HepG2 (cell line): ENCODE data around the gene GFOD1. TPM values are rescaled to one million over a fixed set of nuclear protein-coding genes. Genes with fewer than 3 reads are reported as not detected.

Source experiments
- ARNT ChIP-seq: fragments of 450-650 bp; IDR thresholded peaks from 2 replicates; pipeline ENCODE4 v1.6.1; 2017
- CENPT ChIP-seq: sonication (generic); formaldehyde crosslinking; IDR thresholded peaks from 2 replicates; pipeline ENCODE4 v1.8.0; 2022; ENCODE audit warnings: low read depth, mild to moderate bottlenecking, moderate library complexity, missing genetic modification reagents
- CREBL2 ChIP-seq: sonication (generic); formaldehyde crosslinking; IDR thresholded peaks from 2 replicates; pipeline ENCODE4 v1.8.1; 2023; ENCODE audit warnings: missing genetic modification reagents, mild to moderate bottlenecking, borderline replicate concordance
- EED ChIP-seq: sonication (generic); formaldehyde crosslinking; IDR thresholded peaks from 2 replicates; pipeline ENCODE4 v1.5.0; 2020; ENCODE audit warnings: mild to moderate bottlenecking, missing genetic modification reagents
- IRF9 ChIP-seq: sonication (generic); formaldehyde crosslinking; IDR thresholded peaks from 2 replicates; pipeline ENCODE4 v1.8.0; 2022; ENCODE audit warnings: missing genetic modification reagents, mild to moderate bottlenecking, borderline replicate concordance
- MED13 ChIP-seq: sonication (generic); formaldehyde crosslinking; IDR thresholded peaks from 2 replicates; pipeline ENCODE4 v1.5.0; 2020; ENCODE audit warnings: missing genetic modification reagents
- NFYC ChIP-seq: IDR thresholded peaks from 2 replicates; pipeline ENCODE4 v1.6.1; 2016; ENCODE audit warnings: missing genetic modification reagents, missing compliant biosample characterization
- SMAD3 ChIP-seq: sonication (generic); formaldehyde crosslinking; IDR thresholded peaks from 2 replicates; pipeline ENCODE4 v1.4.0; 2020; ENCODE audit warnings: missing genetic modification reagents
- SOX13 ChIP-seq, 3 experiments: fragments of 450-650 bp in 1 of 3; sonication (generic) in 1 of 3; formaldehyde crosslinking in 1 of 3; IDR thresholded peaks in 2 of 3; conservative IDR thresholded peaks in 1 of 3; 2 replicates each; pipeline versions ENCODE4 v1.5.0 to v1.6.1; 2016 to 2020; ENCODE audit warnings: antibody characterized with exemption in 1 of 3, mild to moderate bottlenecking in 1 of 3, missing compliant biosample characterization in 1 of 3, missing genetic modification reagents in 1 of 3, moderate library complexity in 1 of 3
- TEAD2 ChIP-seq: sonication (generic); formaldehyde crosslinking; IDR thresholded peaks from 2 replicates; pipeline ENCODE4 v1.9.0; 2021; ENCODE audit warnings: missing genetic modification reagents
- TSC22D2 ChIP-seq: sonication (generic); formaldehyde crosslinking; IDR thresholded peaks from 2 replicates; pipeline ENCODE4 v1.5.1; 2020; ENCODE audit warnings: missing genetic modification reagents, mild to moderate bottlenecking, borderline replicate concordance
- ZNF18 ChIP-seq: sonication (generic); formaldehyde crosslinking; IDR thresholded peaks from 2 replicates; pipeline ENCODE4 v1.8.0; 2022; ENCODE audit warnings: mild to moderate bottlenecking, missing genetic modification reagents; ENCODE audit not compliant: insufficient replicate concordance
- ZNF275 ChIP-seq: sonication (generic); formaldehyde crosslinking; IDR thresholded peaks from 2 replicates; pipeline ENCODE4 v1.8.0; 2022; ENCODE audit warnings: missing genetic modification reagents, mild to moderate bottlenecking, inconsistent platforms, borderline replicate concordance
- ZNF292 ChIP-seq: sonication (generic); formaldehyde crosslinking; IDR thresholded peaks from 2 replicates; pipeline ENCODE4 v1.8.1; 2022; ENCODE audit warnings: mild to moderate bottlenecking, low read depth, missing genetic modification reagents, borderline replicate concordance
- ZNF383 ChIP-seq: sonication (generic); formaldehyde crosslinking; IDR thresholded peaks from 2 replicates; pipeline ENCODE4 v1.4.0; 2020; ENCODE audit warnings: missing genetic modification reagents, mild to moderate bottlenecking, borderline replicate concordance
- ZNF451 ChIP-seq: sonication (generic); formaldehyde crosslinking; IDR thresholded peaks from 2 replicates; pipeline ENCODE4 v1.5.0; 2020; ENCODE audit warnings: mild to moderate bottlenecking, missing genetic modification reagents
- ZNF790 ChIP-seq: sonication (generic); formaldehyde crosslinking; IDR thresholded peaks from 2 replicates; pipeline ENCODE4 v1.8.0; 2022; ENCODE audit warnings: missing genetic modification reagents, mild to moderate bottlenecking, borderline replicate concordance
- polyA plus RNA-seq, 8 experiments: library from polyadenylated mRNA; depleted of rRNA in 3 of 8; stranded (reverse) in 7 of 8; unstranded in 1 of 8; fragments of >200 nt; fragmentation: Illumina TruSeq in 4 of 8; extraction: Trizol in 4 of 8; gene quantifications; 2 replicates each; pipeline versions ENCODE4 v1.2.1 to v1.2.3, GENCODE V29; 2011 to 2016; ENCODE audit warnings: low read depth in 4 of 8, missing spikeins in 1 of 8, mixed read lengths in 1 of 8; ENCODE audit not compliant: insufficient read depth in 1 of 8
- total RNA-seq, 5 experiments: library from RNA; depleted of rRNA; stranded (reverse); fragments of >200 nt; fragmentation: Illumina TruSeq; extraction: Trizol; gene quantifications; 2 replicates each; pipeline ENCODE4 v1.2.3, GENCODE V29; 2016; ENCODE audit warnings: low read depth in 1 of 5
- TF ChIP-seq, protein P1 (sequence below): sonication (generic); formaldehyde crosslinking; IDR thresholded peaks from 2 replicates; pipeline ENCODE4 v1.4.0; 2020; ENCODE audit warnings: missing genetic modification reagents

GFOD1 gene
- total and polyA plus RNA-seq, 2 of the 13 experiments (the other 11 are each of a cell fraction or from before 2014, with no cell fraction given) = 1.9 to 6.4 TPM

- TF ChIP-seq ZNF275 (CRISPR knock-in tag) (no peak), ZNF790 (CRISPR knock-in tag) (no peak; the same call in 1 of the 2 replicates), ZNF383 (CRISPR knock-in tag) (no peak), IRF9 (peak; percentile 81; the same call in 1 of the 2 replicates), ZNF18 (no peak), SOX13 (IDR thresholded peaks at IDR 0.05) (peak; percentile 13), SOX13 (CRISPR knock-in tag; conservative IDR thresholded peaks at IDR 0.05 in 1 of 2, IDR thresholded peaks at IDR 0.05 in 1 of 2) (peak in 1 of 2 experiments; percentile 32; a peak in 2 of 4 replicates), EED (CRISPR knock-in tag) (peak; percentile 87; the same call in 1 of the 2 replicates), CENPT (CRISPR knock-in tag) (no peak), TEAD2 (CRISPR knock-in tag) (0 out of 2 replicates have a peak, but pooled peaks have one; percentile 29), CREBL2 (CRISPR knock-in tag) (peak; percentile 37; the same call in 1 of the 2 replicates), NFYC (CRISPR knock-in tag) (0 out of 2 replicates have a peak, but pooled peaks have one; percentile 7), SMAD3 (CRISPR knock-in tag) (peak; percentile 44; the same call in 1 of the 2 replicates), ZNF451 (0 out of 2 replicates have a peak, but pooled peaks have one; percentile 77), ARNT (no peak), MED13 (CRISPR knock-in tag) (0 out of 2 replicates have a peak, but pooled peaks have one; percentile 22), TSC22D2 (CRISPR knock-in tag) (peak; percentile 73; the same call in 1 of the 2 replicates), ZNF292 (CRISPR knock-in tag) (peak; percentile 25; the same call in 1 of the 2 replicates)
- TF ChIP-seq, protein P1, sequence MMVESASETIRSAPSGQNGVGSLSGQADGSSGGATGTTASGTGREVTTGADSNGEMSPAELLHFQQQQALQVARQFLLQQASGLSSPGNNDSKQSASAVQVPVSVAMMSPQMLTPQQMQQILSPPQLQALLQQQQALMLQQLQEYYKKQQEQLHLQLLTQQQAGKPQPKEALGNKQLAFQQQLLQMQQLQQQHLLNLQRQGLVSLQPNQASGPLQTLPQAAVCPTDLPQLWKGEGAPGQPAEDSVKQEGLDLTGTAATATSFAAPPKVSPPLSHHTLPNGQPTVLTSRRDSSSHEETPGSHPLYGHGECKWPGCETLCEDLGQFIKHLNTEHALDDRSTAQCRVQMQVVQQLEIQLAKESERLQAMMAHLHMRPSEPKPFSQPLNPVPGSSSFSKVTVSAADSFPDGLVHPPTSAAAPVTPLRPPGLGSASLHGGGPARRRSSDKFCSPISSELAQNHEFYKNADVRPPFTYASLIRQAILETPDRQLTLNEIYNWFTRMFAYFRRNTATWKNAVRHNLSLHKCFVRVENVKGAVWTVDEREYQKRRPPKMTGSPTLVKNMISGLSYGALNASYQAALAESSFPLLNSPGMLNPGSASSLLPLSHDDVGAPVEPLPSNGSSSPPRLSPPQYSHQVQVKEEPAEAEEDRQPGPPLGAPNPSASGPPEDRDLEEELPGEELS (CRISPR knock-in tag) = no peak
Observed at GRCh38 chr6:13328076-13328874, 159.1 kb downstream of the GFOD1 start, which contains the start of gene TBC1D7 (continued).
